Fibroblast of lung (primary cell): ENCODE results near the gene FAM131A. TPM values are rescaled to one million over a fixed set of nuclear protein-coding genes. Genes with fewer than 3 reads are reported as not detected.
"Not testable (repeated sequence)": the region's sequence is repeated elsewhere in the genome, so short reads cannot be mapped to it uniquely, and the experiment has no call there.

ENCODE experiments used
- DNase-seq, 2 donors: peaks; one replicate each; pipeline versions ENCODE4 v3.0.0 to v3.0.0-alpha.2; 2010; ENCODE audit warnings: low read depth in 2 of 2
- H2AFZ ChIP-seq: 2 replicates; pipeline ENCODE4 v1.5.1; 2012; ENCODE audit warnings: low read length, control low read depth, inconsistent platforms
- H3K27ac ChIP-seq: 2 replicates; pipeline ENCODE4 v1.5.1; 2011; ENCODE audit warnings: low read length, control low read depth; ENCODE audit not compliant: insufficient read depth
- H3K27me3 ChIP-seq: 2 replicates; pipeline ENCODE4 v1.5.1; 2011; ENCODE audit warnings: mild to moderate bottlenecking, low read length; ENCODE audit not compliant: control insufficient read depth, insufficient read depth
- H3K36me3 ChIP-seq: 2 replicates; pipeline ENCODE4 v1.5.1; 2011; ENCODE audit warnings: low read length; ENCODE audit not compliant: control insufficient read depth, insufficient read depth
- H3K4me1 ChIP-seq: 2 replicates; pipeline ENCODE4 v1.5.1; 2011; ENCODE audit warnings: low read length; ENCODE audit not compliant: control insufficient read depth, insufficient read depth; ENCODE audit errors: extremely low read depth
- H3K4me2 ChIP-seq: 2 replicates; pipeline ENCODE4 v1.5.1; 2011; ENCODE audit warnings: low read length, control low read depth; ENCODE audit not compliant: insufficient read depth; ENCODE audit errors: extremely low read depth
- H3K4me3 ChIP-seq, 4 experiments: fragments of 200-600 bp in 1 of 4; sonication (generic) in 1 of 4; replicated peaks in 1 of 4; 2 replicates each; pipeline ENCODE4 v1.5.1; 2011 to 2016; ENCODE audit warnings: low read length in 4 of 4, low read depth in 3 of 4, mild to moderate bottlenecking in 3 of 4, control low read depth in 2 of 4, inconsistent platforms in 1 of 4, mixed read lengths in 1 of 4; ENCODE audit not compliant: insufficient read depth in 1 of 4; ENCODE audit errors: control extremely low read depth in 1 of 4
- H3K79me2 ChIP-seq: 2 replicates; pipeline ENCODE4 v1.5.1; 2012; ENCODE audit warnings: mild to moderate bottlenecking, low read length, inconsistent platforms; ENCODE audit not compliant: control insufficient read depth, insufficient read depth
- H3K9ac ChIP-seq: 2 replicates; pipeline ENCODE4 v1.5.1; 2011; ENCODE audit warnings: mild to moderate bottlenecking, low read length, control low read depth; ENCODE audit not compliant: insufficient read depth
- H3K9me3 ChIP-seq: 2 replicates; pipeline ENCODE4 v1.5.1; 2012; ENCODE audit warnings: low read depth, low read length; ENCODE audit not compliant: control insufficient read depth, insufficient read depth
- H4K20me1 ChIP-seq: 2 replicates; pipeline ENCODE4 v1.5.1; 2011; ENCODE audit warnings: low read length; ENCODE audit not compliant: control insufficient read depth, insufficient read depth; ENCODE audit errors: extremely low read depth
- CTCF ChIP-seq, 2 donors: IDR thresholded peaks in 1 of 2; conservative IDR thresholded peaks in 1 of 2; 1 replicate in 1 of 2; 2 replicates in 1 of 2; pipeline ENCODE4 v1.5.1; 2011 to 2012; ENCODE audit warnings: low read length in 2 of 2, control low read depth in 1 of 2, inconsistent platforms in 1 of 2, low read depth in 1 of 2, mild to moderate bottlenecking in 1 of 2
- EZH2 ChIP-seq: IDR thresholded peaks from 2 replicates; pipeline ENCODE4 v1.5.1; 2012; ENCODE audit warnings: low read length, control low read depth, mild to moderate bottlenecking; ENCODE audit errors: missing control alignments
- polyA plus RNA-seq, 2 donors: library from polyadenylated mRNA; depleted of rRNA in 1 of 2; stranded (reverse) in 1 of 2; unstranded in 1 of 2; fragments of >200 nt; gene quantifications; 2 replicates each; pipeline ENCODE4 v1.2.1, GENCODE V29; 2011 to 2012; ENCODE audit warnings: missing spikeins in 1 of 2
- total RNA-seq: library from RNA; depleted of rRNA; stranded (reverse); fragments of >200 nt; gene quantifications from 2 replicates; pipeline ENCODE4 v1.2.1, GENCODE V29; 2014

The FAM131A gene
- total and polyA plus RNA-seq, 2 donors (not counting 1 experiment from before 2014, with no cell fraction given): 9.3 to 22.3 TPM

GRCh38 chr3:184338511-184338945 is 1.1 kb downstream of the FAM131A start:
- TF ChIP-seq EZH2: no peak
- peak in 1 of 2 donors; percentile 16 for TF ChIP-seq CTCF (conservative IDR thresholded peaks at IDR 0.05 in 1 of 2, IDR thresholded peaks at IDR 0.05 in 1 of 2; ENCODE audit: low read depth in 1 of 2, low read length in 2 of 2)

GRCh38 chr3:184339001-184339400 is 1.6 kb downstream of the FAM131A start:
- Histone ChIP-seq H3K79me2 (peaks cover 14% of the 10 kb centered on the region), H3K4me3 (peak overlapping the region in 3 of 4 experiments; percentile 7 to 72 (median 37)), H3K9ac (peak overlapping the region; percentile 21), H3K27me3 (no peaks in the 10 kb centered on the region), H4K20me1 (no peaks in the 10 kb centered on the region), H3K4me1 (peaks cover 27% of the 10 kb centered on the region), H2AFZ (no peak overlapping the region), H3K9me3 (no peaks in the 10 kb centered on the region), H3K36me3 (peaks cover 11% of the 10 kb centered on the region), H3K27ac (peak overlapping the region; percentile 92), H3K4me2 (peak overlapping the region; percentile 95)
- no peak for TF ChIP-seq CTCF (conservative IDR thresholded peaks at IDR 0.05 in 1 of 2, IDR thresholded peaks at IDR 0.05 in 1 of 2; ENCODE audit: low read depth in 1 of 2, low read length in 2 of 2)
- TF ChIP-seq EZH2: no peak
- DNase-seq: no peak

More at GRCh38 chr3:184338511-184338945, 1.1 kb downstream of the FAM131A start:
- DNase-seq: peak; percentile 83 to 84
- H3K9ac ChIP-seq: peak overlapping the region; percentile 28
- H3K36me3 ChIP-seq: peaks cover 14% of the 10 kb centered on the region
- no peak overlapping the region for H2AFZ ChIP-seq
- peaks cover 29% of the 10 kb centered on the region for H3K4me1 ChIP-seq
- peaks cover 14% of the 10 kb centered on the region for H3K79me2 ChIP-seq
- H3K4me2 ChIP-seq: peak overlapping the region; percentile 95
- no peaks in the 10 kb centered on the region for H3K27me3 ChIP-seq
- peak overlapping the region; percentile 92 for H3K27ac ChIP-seq
- H3K9me3 ChIP-seq: no peaks in the 10 kb centered on the region
- no peaks in the 10 kb centered on the region for H4K20me1 ChIP-seq
- peak overlapping the region in 3 of 4 experiments; percentile 7 to 72 (median 37) for H3K4me3 ChIP-seq

- H4K20me1 ChIP-seq: not testable (repeated sequence)
Observed at GRCh38 chr3:184339451-184340135, 2.2 kb downstream of the FAM131A start.

More at GRCh38 chr3:184339451-184340135, 2.2 kb downstream of the FAM131A start:
- not testable (repeated sequence) for H3K9ac ChIP-seq, H2AFZ ChIP-seq, H3K36me3 ChIP-seq, H3K9me3 ChIP-seq, DNase-seq, H3K4me3 ChIP-seq, H3K27me3 ChIP-seq, H3K4me2 ChIP-seq
- Histone ChIP-seq H3K79me2 (peaks cover 14% of the 10 kb centered on the region), H3K27ac (peak overlapping the region; percentile 92), H3K4me1 (peaks cover 24% of the 10 kb centered on the region)
